ENCODE measurements around the gene CUX1. TPM values are rescaled to one million over a fixed set of nuclear protein-coding genes. Genes with fewer than 3 reads are reported as not detected.

Gene CUX1
- total RNA-seq, 2 experiments from 2014 or later: 35.6 to 38.0 TPM

GRCh38 chr7:101905203-101905865 lies 87.9 kb downstream of the CUX1 start:
- Histone ChIP-seq H3K27ac (ENCODE audit: low read depth in 1 of 2, low read length in 2 of 2) (no peak overlapping the region), H3K9me3 (ENCODE audit: control insufficient read depth in 1 of 2, insufficient read depth in 1 of 2, low read length in 2 of 2) (no peaks in the 10 kb centered on the region), H3K36me3 (ENCODE audit: insufficient read depth, low read length) (no peaks in the 10 kb centered on the region), H3K4me1 (ENCODE audit: insufficient read depth, low read length) (no peaks in the 10 kb centered on the region), H3K4me3 (ENCODE audit: low read length) (no peak overlapping the region), H3K27me3 (ENCODE audit: control insufficient read depth in 1 of 2, insufficient read depth in 2 of 2, low read length in 2 of 2) (no peaks in the 10 kb centered on the region)
- H3K36me3 Mint-ChIP-seq (ENCODE audit: low read depth): no peaks in the 10 kb centered on the region
- no peak for TF ChIP-seq CTCF (IDR thresholded peaks at IDR 0.05)
- ChIA-PET POLR2A (no interaction called here), CTCF (no interaction called here)
- peaks cover 6% of the 10 kb centered on the region for H3K4me1 Mint-ChIP-seq (ENCODE audit: low read depth)
- no peak overlapping the region for H3K27ac Mint-ChIP-seq
- ATAC-seq (ENCODE audit: poor library complexity) (no peak), DNase-seq (no peak)
- intact Hi-C loops (cut with DNase I, micrococcal nuclease): no loop called here
- no peaks in the 10 kb centered on the region for H3K9me3 Mint-ChIP-seq
- H3K4me3 Mint-ChIP-seq: no peak overlapping the region
- no peaks in the 10 kb centered on the region for H3K27me3 Mint-ChIP-seq

DNA sequence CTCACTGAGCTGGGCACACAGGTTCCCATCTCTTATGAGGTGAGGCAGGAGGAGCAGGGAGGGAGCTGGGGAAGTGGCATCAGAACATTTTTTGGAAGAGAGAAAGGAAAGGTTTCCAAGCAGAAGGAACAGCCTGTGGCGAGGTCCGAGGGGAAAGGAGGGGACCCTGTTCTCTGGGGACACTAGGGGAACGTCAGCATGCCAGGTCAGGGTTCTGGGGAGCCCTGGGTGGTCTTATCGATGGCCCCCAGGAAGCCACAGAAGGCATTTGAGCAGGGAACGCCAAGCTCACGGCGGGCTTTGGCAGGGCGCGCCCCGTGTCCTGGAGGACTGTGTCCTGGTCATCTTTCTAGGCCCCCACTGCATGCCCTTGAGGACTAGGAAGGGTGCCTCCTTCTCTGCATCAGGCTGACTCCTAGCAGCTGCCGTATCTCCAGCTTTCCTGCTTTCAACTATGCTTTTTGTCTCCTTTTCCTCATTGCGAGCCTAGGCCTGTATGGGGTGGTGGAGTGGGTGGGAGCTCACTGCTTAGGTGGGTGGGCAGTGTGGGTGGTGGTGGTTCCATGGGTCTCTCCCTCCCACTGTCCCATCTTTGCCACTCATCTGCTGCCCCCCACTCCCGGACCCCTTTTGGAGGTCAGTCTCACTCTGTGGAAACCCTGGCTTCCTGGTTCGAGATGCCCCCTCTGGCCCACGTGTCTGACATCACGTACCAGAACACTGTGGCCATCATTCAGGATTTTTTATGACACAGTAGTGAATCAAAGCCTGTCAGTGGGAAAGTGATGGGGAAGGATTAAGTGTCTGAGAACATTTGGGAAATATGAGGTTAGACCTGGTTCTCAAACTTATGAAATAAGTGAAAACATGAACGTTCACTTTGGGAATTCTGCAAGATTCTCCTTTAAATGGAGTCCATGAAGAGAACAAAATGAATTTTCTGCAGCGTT lies 89.1 kb downstream of the CUX1 start:
- DNase-seq (no peak), ATAC-seq (ENCODE audit: poor library complexity) (no peak)
- Histone ChIP-seq H3K4me1 (ENCODE audit: insufficient read depth, low read length) (no peaks in the 10 kb centered on the region), H3K27me3 (ENCODE audit: control insufficient read depth in 1 of 2, insufficient read depth in 2 of 2, low read length in 2 of 2) (no peaks in the 10 kb centered on the region), H3K36me3 (ENCODE audit: insufficient read depth, low read length) (no peaks in the 10 kb centered on the region), H3K9me3 (ENCODE audit: control insufficient read depth in 1 of 2, insufficient read depth in 1 of 2, low read length in 2 of 2) (no peaks in the 10 kb centered on the region), H3K4me3 (ENCODE audit: low read length) (no peak overlapping the region), H3K27ac (ENCODE audit: low read depth in 1 of 2, low read length in 2 of 2) (no peak overlapping the region)
- Mint-ChIP-seq H3K27me3 (no peaks in the 10 kb centered on the region), H3K4me1 (ENCODE audit: low read depth) (peaks cover 6% of the 10 kb centered on the region), H3K9me3 (no peaks in the 10 kb centered on the region), H3K27ac (no peak overlapping the region), H3K4me3 (no peak overlapping the region), H3K36me3 (ENCODE audit: low read depth) (no peaks in the 10 kb centered on the region)
- no peak for TF ChIP-seq CTCF (IDR thresholded peaks at IDR 0.05)
- ChIA-PET POLR2A (no interaction called here), CTCF (no interaction called here)
- intact Hi-C loops (cut with DNase I, micrococcal nuclease): no loop called here

DNA sequence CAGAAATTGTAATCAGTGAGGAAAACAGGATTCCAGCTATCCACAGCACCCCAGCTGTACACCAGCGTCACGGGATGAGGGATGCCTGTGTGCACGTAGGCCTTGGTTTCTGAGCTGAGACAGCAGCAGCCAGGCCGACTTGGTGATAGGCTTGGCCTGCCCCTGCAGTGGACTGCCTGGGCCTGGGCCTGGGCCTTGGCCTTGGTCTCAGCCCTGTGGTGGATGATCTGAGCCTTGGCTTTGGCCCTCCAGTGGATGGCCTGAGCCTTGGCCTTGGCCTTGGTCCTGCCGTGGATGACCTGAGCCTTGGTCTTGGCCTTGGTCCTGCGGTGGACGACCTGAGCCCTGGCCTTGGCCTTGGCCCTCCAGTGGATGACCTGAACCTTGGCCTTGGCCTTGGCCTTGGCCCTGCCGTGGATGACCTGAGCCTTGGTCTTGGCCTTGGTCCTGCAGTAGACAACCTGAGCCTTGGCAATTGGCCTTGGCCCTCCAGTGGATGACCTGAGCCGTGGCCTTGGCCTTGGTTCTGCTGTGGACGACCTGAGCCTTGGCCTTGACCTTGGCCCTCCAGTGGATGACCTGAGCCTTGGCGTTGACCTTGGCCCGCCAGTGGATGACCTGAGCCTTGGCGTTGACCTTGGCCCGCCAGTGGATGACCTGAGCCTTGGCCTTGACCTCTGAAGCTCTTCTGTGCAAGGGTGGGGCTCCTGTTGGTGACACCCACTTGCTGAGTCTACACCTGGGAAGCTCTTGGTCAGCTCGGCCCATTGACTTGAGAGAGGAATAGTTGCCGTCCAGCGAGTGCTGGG lies 93.8 kb downstream of the CUX1 start:
- no peak for TF ChIP-seq CTCF (IDR thresholded peaks at IDR 0.05)
- H3K36me3 Mint-ChIP-seq (ENCODE audit: low read depth): peaks cover 19% of the 10 kb centered on the region
- intact Hi-C loops (cut with DNase I, micrococcal nuclease): no loop called here
- ATAC-seq (ENCODE audit: poor library complexity): no peak
- no peak overlapping the region for H3K27ac ChIP-seq (ENCODE audit: low read depth in 1 of 2, low read length in 2 of 2)
- peaks cover 5% of the 10 kb centered on the region for H3K36me3 ChIP-seq (ENCODE audit: insufficient read depth, low read length)
- no peaks in the 10 kb centered on the region for H3K4me1 ChIP-seq (ENCODE audit: insufficient read depth, low read length)
- H3K27me3 ChIP-seq (ENCODE audit: control insufficient read depth in 1 of 2, insufficient read depth in 2 of 2, low read length in 2 of 2): no peaks in the 10 kb centered on the region
- POLR2A ChIA-PET: no interaction called here
- H3K9me3 ChIP-seq (ENCODE audit: control insufficient read depth in 1 of 2, insufficient read depth in 1 of 2, low read length in 2 of 2): no peaks in the 10 kb centered on the region
- CTCF ChIA-PET: interaction anchor here (0.5 kb wide), 1 partner anchor 22 kb away, joined by 3 read pairs; no protein-coding TSS in a partner anchor
- H3K4me3 ChIP-seq (ENCODE audit: low read length): no peak overlapping the region
- no peaks in the 10 kb centered on the region for H3K9me3 Mint-ChIP-seq
- no peak overlapping the region for H3K27ac Mint-ChIP-seq
- H3K4me1 Mint-ChIP-seq (ENCODE audit: low read depth): peaks cover 17% of the 10 kb centered on the region
- no peaks in the 10 kb centered on the region for H3K27me3 Mint-ChIP-seq
- no peak overlapping the region for H3K4me3 Mint-ChIP-seq
- DNase-seq: no peak
